ENCODE measurements around the gene EID3. TPM values are rescaled to one million over a fixed set of nuclear protein-coding genes. Genes with fewer than 3 reads are reported as not detected.
A peak's percentile ranks its signal among the peaks of the same experiment; 100 is the strongest.
"Not testable (repeated sequence)": the region's sequence is repeated elsewhere in the genome, so short reads cannot be mapped to it uniquely, and the experiment has no call there.

Gene EID3
- total RNA-seq, 1 experiment from 2014 or later: 6.0 TPM

GRCh38 chr12:104319028-104319427, 15.5 kb downstream of the EID3 start:
- H3K9me3 ChIP-seq: no peaks in the 10 kb centered on the region
- H3K27me3 ChIP-seq: no peaks in the 10 kb centered on the region
- DNase-seq: no peak
- H3K4me3 ChIP-seq: no peak overlapping the region
- peaks cover 90% of the 10 kb centered on the region for H3K36me3 ChIP-seq

- H3K9me3 ChIP-seq: no peaks in the 10 kb centered on the region
- no peak for DNase-seq
- H3K4me3 ChIP-seq: no peak overlapping the region
- H3K36me3 ChIP-seq: peaks cover 90% of the 10 kb centered on the region
- H3K27me3 ChIP-seq: no peaks in the 10 kb centered on the region
Measured at GRCh38 chr12:104319918-104320626, 16.5 kb downstream of the EID3 start.

GRCh38 chr12:104320627-104321024, 17.1 kb downstream of the EID3 start:
- Histone ChIP-seq H3K36me3 (peaks cover 90% of the 10 kb centered on the region), H3K9me3 (no peaks in the 10 kb centered on the region), H3K4me3 (no peak overlapping the region), H3K27me3 (no peaks in the 10 kb centered on the region)
- DNase-seq: no peak

- Histone ChIP-seq H3K9me3 (no peaks in the 10 kb centered on the region), H3K4me3 (no peak overlapping the region), H3K36me3 (peaks cover 88% of the 10 kb centered on the region), H3K27me3 (no peaks in the 10 kb centered on the region)
- DNase-seq: no peak
Measured at GRCh38 chr12:104321949-104322348, 18.4 kb downstream of the EID3 start.

- not testable (repeated sequence) for H3K9me3 ChIP-seq, H3K27me3 ChIP-seq, H3K4me3 ChIP-seq, DNase-seq
- peaks cover 88% of the 10 kb centered on the region for H3K36me3 ChIP-seq
Measured at GRCh38 chr12:104322533-104322932, 19.0 kb downstream of the EID3 start.

- Histone ChIP-seq H3K9me3 (no peaks in the 10 kb centered on the region), H3K36me3 (peaks cover 88% of the 10 kb centered on the region), H3K4me3 (no peak overlapping the region), H3K27me3 (no peaks in the 10 kb centered on the region)
- no peak for DNase-seq
Measured at GRCh38 chr12:104323899-104324298, 20.4 kb downstream of the EID3 start.

GRCh38 chr12:104328278-104328677, 24.7 kb downstream of the EID3 start:
- H3K36me3 ChIP-seq: peaks cover 87% of the 10 kb centered on the region
- not testable (repeated sequence) for H3K9me3 ChIP-seq, DNase-seq, H3K27me3 ChIP-seq, H3K4me3 ChIP-seq

- Histone ChIP-seq H3K27me3 (no peaks in the 10 kb centered on the region), H3K9me3 (no peaks in the 10 kb centered on the region), H3K36me3 (peaks cover 91% of the 10 kb centered on the region), H3K4me3 (no peak overlapping the region)
- DNase-seq: no peak
Measured at GRCh38 chr12:104328790-104329189, 25.3 kb downstream of the EID3 start.

- no peak overlapping the region for H3K4me3 ChIP-seq
Measured at GRCh38 chr12:104329707-104330532, 26.4 kb downstream of the EID3 start.

GRCh38 chr12:104331376-104331775, 27.8 kb downstream of the EID3 start:
- DNase-seq: no peak
- Histone ChIP-seq H3K36me3 (peaks cover 92% of the 10 kb centered on the region), H3K9me3 (no peaks in the 10 kb centered on the region), H3K4me3 (no peak overlapping the region), H3K27me3 (no peaks in the 10 kb centered on the region)

More at GRCh38 chr12:104329707-104330532, 26.4 kb downstream of the EID3 start:
- Histone ChIP-seq H3K36me3 (peaks cover 91% of the 10 kb centered on the region), H3K9me3 (no peaks in the 10 kb centered on the region), H3K27me3 (no peaks in the 10 kb centered on the region)
- DNase-seq: no peak

- not testable (repeated sequence) for H3K27me3 ChIP-seq, H3K9me3 ChIP-seq, H3K4me3 ChIP-seq, DNase-seq
- peaks cover 93% of the 10 kb centered on the region for H3K36me3 ChIP-seq
Measured at GRCh38 chr12:104332273-104332672, 28.7 kb downstream of the EID3 start.

- Histone ChIP-seq H3K36me3 (peaks cover 93% of the 10 kb centered on the region), H3K4me3 (no peak overlapping the region), H3K27me3 (no peaks in the 10 kb centered on the region), H3K9me3 (no peaks in the 10 kb centered on the region)
- no peak for DNase-seq
Measured at GRCh38 chr12:104333692-104334255, 30.2 kb downstream of the EID3 start.

- no peak overlapping the region for H3K4me3 ChIP-seq
- H3K9me3 ChIP-seq: no peaks in the 10 kb centered on the region
- peak; percentile 86 for DNase-seq
- H3K36me3 ChIP-seq: peaks cover 94% of the 10 kb centered on the region
- no peaks in the 10 kb centered on the region for H3K27me3 ChIP-seq
Measured at GRCh38 chr12:104334581-104334980, 31.0 kb downstream of the EID3 start.

GRCh38 chr12:104336115-104336514, 32.6 kb downstream of the EID3 start:
- no peaks in the 10 kb centered on the region for H3K9me3 ChIP-seq
- H3K4me3 ChIP-seq: no peak overlapping the region
- no peaks in the 10 kb centered on the region for H3K27me3 ChIP-seq
- peaks cover 95% of the 10 kb centered on the region for H3K36me3 ChIP-seq
- no peak for DNase-seq

GRCh38 chr12:104337030-104337558, 33.6 kb downstream of the EID3 start:
- Histone ChIP-seq H3K36me3 (peaks cover 95% of the 10 kb centered on the region), H3K4me3 (no peak overlapping the region), H3K9me3 (no peaks in the 10 kb centered on the region), H3K27me3 (no peaks in the 10 kb centered on the region)
- DNase-seq: no peak

- Histone ChIP-seq H3K27me3 (no peaks in the 10 kb centered on the region), H3K36me3 (peaks cover 100% of the 10 kb centered on the region), H3K4me3 (no peak overlapping the region), H3K9me3 (no peaks in the 10 kb centered on the region)
- DNase-seq: no peak
Measured at GRCh38 chr12:104339663-104340062, 36.1 kb downstream of the EID3 start.

- Histone ChIP-seq H3K27me3 (no peaks in the 10 kb centered on the region), H3K4me3 (no peak overlapping the region), H3K9me3 (no peaks in the 10 kb centered on the region), H3K36me3 (peaks cover 100% of the 10 kb centered on the region)
- no peak for DNase-seq
Measured at GRCh38 chr12:104340177-104340576, 36.6 kb downstream of the EID3 start.
